ENCODE measurements around the gene CHRNA9.

CHRNA9 gene

GRCh38 chr4:40303751-40304150, 31.4 kb upstream of the CHRNA9 start:
- TF ChIP-seq POLR2A (IDR thresholded peaks at IDR 0.05; ENCODE audit: low read depth, low read length), result no peak
- FAIRE-seq (no peak), DNase-seq (ENCODE audit: insufficient read length, low spot score) (no peak)

GRCh38 chr4:40305328-40306170, 29.6 kb upstream of the CHRNA9 start:
- FAIRE-seq, result no peak
- TF ChIP-seq POLR2A (IDR thresholded peaks at IDR 0.05; ENCODE audit: low read depth, low read length), result no peak
- DNase-seq (ENCODE audit: insufficient read length, low spot score), result no peak

GRCh38 chr4:40306226-40306625, 28.9 kb upstream of the CHRNA9 start:
- FAIRE-seq, result no peak
- TF ChIP-seq POLR2A (IDR thresholded peaks at IDR 0.05; ENCODE audit: low read depth, low read length), result no peak
- no peak for DNase-seq (ENCODE audit: insufficient read length, low spot score)

GRCh38 chr4:40306976-40307375, 28.2 kb upstream of the CHRNA9 start:
- DNase-seq (ENCODE audit: insufficient read length, low spot score) (no peak), FAIRE-seq (no peak)
- no peak for TF ChIP-seq POLR2A (IDR thresholded peaks at IDR 0.05; ENCODE audit: low read depth, low read length)

GRCh38 chr4:40307627-40308497, 27.3 kb upstream of the CHRNA9 start:
- no peak for TF ChIP-seq POLR2A (IDR thresholded peaks at IDR 0.05; ENCODE audit: low read depth, low read length)
- DNase-seq (ENCODE audit: insufficient read length, low spot score) (no peak), FAIRE-seq (no peak)

GRCh38 chr4:40308528-40309122, 26.5 kb upstream of the CHRNA9 start:
- FAIRE-seq (no peak), DNase-seq (ENCODE audit: insufficient read length, low spot score) (no peak)
- no peak for TF ChIP-seq POLR2A (IDR thresholded peaks at IDR 0.05; ENCODE audit: low read depth, low read length)

GRCh38 chr4:40309250-40309774, 25.8 kb upstream of the CHRNA9 start:
- FAIRE-seq (no peak), DNase-seq (ENCODE audit: insufficient read length, low spot score) (no peak)
- no peak for TF ChIP-seq POLR2A (IDR thresholded peaks at IDR 0.05; ENCODE audit: low read depth, low read length)

- DNase-seq (ENCODE audit: insufficient read length, low spot score) (no peak), FAIRE-seq (no peak)
- TF ChIP-seq POLR2A (IDR thresholded peaks at IDR 0.05; ENCODE audit: low read depth, low read length), result no peak
These were observed 24.9 kb upstream of the CHRNA9 start for GRCh38 chr4:40310225-40310624.

- FAIRE-seq (no peak), DNase-seq (ENCODE audit: insufficient read length, low spot score) (no peak)
- TF ChIP-seq POLR2A (IDR thresholded peaks at IDR 0.05; ENCODE audit: low read depth, low read length), result no peak
These were observed 23.3 kb upstream of the CHRNA9 start for GRCh38 chr4:40311811-40312346.

- DNase-seq (ENCODE audit: insufficient read length, low spot score) (no peak), FAIRE-seq (no peak)
- TF ChIP-seq POLR2A (IDR thresholded peaks at IDR 0.05; ENCODE audit: low read depth, low read length), result no peak
These were observed 20.2 kb upstream of the CHRNA9 start for GRCh38 chr4:40314951-40315350.

- DNase-seq (ENCODE audit: insufficient read length, low spot score), result no peak
- no peak for TF ChIP-seq POLR2A (IDR thresholded peaks at IDR 0.05; ENCODE audit: low read depth, low read length)
- no peak for FAIRE-seq
These were observed 18.8 kb upstream of the CHRNA9 start for GRCh38 chr4:40316333-40316781.

GRCh38 chr4:40316782-40317635, 18.1 kb upstream of the CHRNA9 start:
- TF ChIP-seq POLR2A (IDR thresholded peaks at IDR 0.05; ENCODE audit: low read depth, low read length), result no peak
- FAIRE-seq, result no peak
- no peak for DNase-seq (ENCODE audit: insufficient read length, low spot score)

All from H54 (cell line).